Measurements from ENCODE around the gene IQCE.
"Not testable (repeated sequence)": the region's sequence is repeated elsewhere in the genome, so short reads cannot be mapped to it uniquely, and the experiment has no call there.

The IQCE gene

GRCh38 chr7:2532816-2533215, 26.0 kb upstream of the IQCE start:
- DNase-seq: not testable (repeated sequence)

GRCh38 chr7:2533566-2533965, 25.2 kb upstream of the IQCE start:
- DNase-seq: not testable (repeated sequence)

GRCh38 chr7:2534214-2534613, 24.6 kb upstream of the IQCE start:
- DNase-seq: not testable (repeated sequence)

GRCh38 chr7:2535872-2536627, 22.7 kb upstream of the IQCE start:
- not testable (repeated sequence) for DNase-seq

- DNase-seq: no peak
Observed at GRCh38 chr7:2537981-2538851, 20.6 kb upstream of the IQCE start.

- DNase-seq: no peak
Observed at GRCh38 chr7:2539031-2539911, 19.5 kb upstream of the IQCE start.

GRCh38 chr7:2540133-2540532, 18.6 kb upstream of the IQCE start:
- no peak for DNase-seq

- DNase-seq: no peak
Observed at GRCh38 chr7:2540641-2541051, 18.1 kb upstream of the IQCE start.

- no peak for DNase-seq
Observed at GRCh38 chr7:2541291-2542010, 17.3 kb upstream of the IQCE start.

- DNase-seq: no peak
Observed at GRCh38 chr7:2542011-2542915, 16.5 kb upstream of the IQCE start.

- no peak for DNase-seq
Observed at GRCh38 chr7:2542916-2543871, 15.6 kb upstream of the IQCE start.

- no peak for DNase-seq
Observed at GRCh38 chr7:2544541-2545188, 14.1 kb upstream of the IQCE start.

GRCh38 chr7:2545746-2546425, 12.9 kb upstream of the IQCE start:
- DNase-seq: no peak

GRCh38 chr7:2546776-2547586, 11.8 kb upstream of the IQCE start:
- DNase-seq: no peak

- DNase-seq: no peak
Observed at GRCh38 chr7:2551418-2551817, 7.4 kb upstream of the IQCE start.

GRCh38 chr7:2553108-2553507, 5.7 kb upstream of the IQCE start:
- DNase-seq: no peak

- DNase-seq: no peak
Observed at GRCh38 chr7:2553831-2554581, 4.8 kb upstream of the IQCE start.
